Measurements from ENCODE around the gene C9orf50. TPM values are rescaled to one million over a fixed set of nuclear protein-coding genes. Genes with fewer than 3 reads are reported as not detected.

Gene C9orf50
- total and polyA plus RNA-seq, 7 donors, result 0.03 to 1.2 (median 0.82) TPM; not detected in 4

- peaks cover 0 to 19% (median 14%) of the 10 kb centered on the region in 4 donors for H3K4me1 ChIP-seq
- TF ChIP-seq EP300 (IDR thresholded peaks at IDR 0.05) (no peak), POLR2AphosphoS5 (IDR thresholded peaks at IDR 0.05) (no peak), CTCF (IDR thresholded peaks at IDR 0.05) (no peak), POLR2A (IDR thresholded peaks at IDR 0.05) (no peak)
- WGBS, 2 donors, result 3 to 9% methylated on average over 1 of the region's 1 CpG
- intact Hi-C loops (cut with DNase I), result no loop called here
- H3K9me3 ChIP-seq, result no peaks in the 10 kb centered on the region
- no peak overlapping the region for H3K4me3 ChIP-seq
- DNase-seq, result no peak
- no peaks in the 10 kb centered on the region for H3K36me3 ChIP-seq
- no peak overlapping the region for H3K27ac ChIP-seq
- H3K27me3 ChIP-seq, result no peaks in the 10 kb centered on the region
Measured at GRCh38 chr9:129617167-129617566, 3.7 kb downstream of the C9orf50 start.

DNA sequence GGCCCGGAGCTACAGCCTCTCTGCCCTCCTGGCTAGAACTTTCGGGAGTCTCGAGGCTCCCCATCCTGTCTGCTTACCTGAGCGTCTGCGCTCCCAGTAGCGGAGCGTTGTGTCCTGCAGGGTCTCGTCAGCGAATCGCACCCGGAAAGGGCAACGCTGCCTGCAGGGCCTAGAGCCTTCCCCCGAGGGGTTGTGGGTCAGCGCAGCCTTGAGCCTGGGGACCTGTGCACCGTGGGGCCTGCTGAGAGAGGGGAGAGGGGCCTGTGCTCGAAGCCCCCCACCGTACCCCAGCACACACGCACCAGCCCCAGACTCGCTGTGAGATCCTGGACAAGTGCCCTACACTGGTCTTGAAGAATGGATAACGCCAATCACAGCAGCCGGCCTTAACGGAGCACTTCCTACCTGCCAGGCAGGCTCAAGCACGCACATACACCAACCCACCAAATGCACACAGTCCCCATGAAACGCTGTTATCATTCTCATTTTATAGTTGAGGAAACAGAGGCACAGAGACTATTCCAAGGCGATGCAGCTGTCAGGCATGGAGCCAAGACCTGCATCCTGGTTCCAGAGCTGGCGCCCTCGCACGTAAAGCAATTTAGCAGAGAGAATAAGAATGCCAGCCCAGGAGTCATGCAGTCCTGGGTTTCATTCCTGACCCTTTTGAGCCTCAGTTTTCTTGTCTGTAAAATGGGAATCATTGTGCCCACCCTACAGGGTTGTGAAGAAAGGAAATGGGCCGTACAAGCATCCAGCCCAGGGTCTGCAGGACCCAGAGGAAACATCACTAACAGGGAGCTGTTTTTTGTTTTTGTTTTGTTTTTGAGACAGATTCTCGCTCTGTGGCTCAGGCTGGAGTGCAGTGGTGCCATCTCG, 5.3 kb downstream of the C9orf50 start:
- TF ChIP-seq POLR2AphosphoS5 (IDR thresholded peaks at IDR 0.05) (no peak), EP300 (IDR thresholded peaks at IDR 0.05) (no peak), POLR2A (IDR thresholded peaks at IDR 0.05) (no peak), CTCF (IDR thresholded peaks at IDR 0.05) (no peak)
- no peak overlapping the region for H3K4me3 ChIP-seq
- no peaks in the 10 kb centered on the region for H3K9me3 ChIP-seq
- H3K4me1 ChIP-seq, result peaks cover 0 to 23% (median 19%) of the 10 kb centered on the region in 4 donors
- 86 to 88% methylated on average over 31 of the region's 31 CpGs for WGBS, 2 donors
- DNase-seq, result no peak
- intact Hi-C loops (cut with DNase I), result no loop called here
- no peaks in the 10 kb centered on the region for H3K27me3 ChIP-seq
- H3K27ac ChIP-seq, result no peak overlapping the region
- no peaks in the 10 kb centered on the region for H3K36me3 ChIP-seq

DNA sequence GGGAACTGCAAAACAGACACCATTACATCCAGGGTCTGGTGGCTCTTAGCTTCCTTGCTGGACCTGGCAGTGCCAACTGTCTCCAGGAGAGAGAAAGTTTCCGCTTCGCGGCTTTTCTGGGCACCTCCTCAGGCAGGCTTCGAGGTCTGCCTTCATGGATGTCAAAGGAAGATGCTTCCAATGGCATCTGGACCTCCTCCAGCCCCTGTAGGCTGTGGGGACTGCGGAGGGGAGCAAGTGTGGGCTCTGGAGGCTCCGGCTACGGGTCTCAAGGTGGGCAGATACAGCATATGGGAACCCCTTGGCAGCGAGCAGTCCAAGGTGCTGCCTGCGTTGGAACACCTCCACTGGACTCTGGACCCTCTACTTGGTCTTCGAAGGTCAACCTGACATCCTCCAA, 6.0 kb downstream of the C9orf50 start:
- Histone ChIP-seq H3K27me3 (no peaks in the 10 kb centered on the region), H3K36me3 (no peaks in the 10 kb centered on the region), H3K4me3 (no peak overlapping the region), H3K9me3 (no peaks in the 10 kb centered on the region), H3K4me1 (peaks cover 0 to 22% (median 17%) of the 10 kb centered on the region in 4 donors), H3K27ac (no peak overlapping the region)
- intact Hi-C loops (cut with DNase I), result loop anchor here (5.0 kb wide), 2 partner anchors 203 to 293 kb away; no protein-coding TSS in a partner anchor
- WGBS, 2 donors, result 88 to 93% methylated on average over 10 of the region's 10 CpGs
- DNase-seq, result no peak
- TF ChIP-seq EP300 (IDR thresholded peaks at IDR 0.05), result no peak
- TF ChIP-seq CTCF (IDR thresholded peaks at IDR 0.05), result no peak
- no peak for TF ChIP-seq POLR2AphosphoS5 (IDR thresholded peaks at IDR 0.05)
- no peak for TF ChIP-seq POLR2A (IDR thresholded peaks at IDR 0.05)

DNA sequence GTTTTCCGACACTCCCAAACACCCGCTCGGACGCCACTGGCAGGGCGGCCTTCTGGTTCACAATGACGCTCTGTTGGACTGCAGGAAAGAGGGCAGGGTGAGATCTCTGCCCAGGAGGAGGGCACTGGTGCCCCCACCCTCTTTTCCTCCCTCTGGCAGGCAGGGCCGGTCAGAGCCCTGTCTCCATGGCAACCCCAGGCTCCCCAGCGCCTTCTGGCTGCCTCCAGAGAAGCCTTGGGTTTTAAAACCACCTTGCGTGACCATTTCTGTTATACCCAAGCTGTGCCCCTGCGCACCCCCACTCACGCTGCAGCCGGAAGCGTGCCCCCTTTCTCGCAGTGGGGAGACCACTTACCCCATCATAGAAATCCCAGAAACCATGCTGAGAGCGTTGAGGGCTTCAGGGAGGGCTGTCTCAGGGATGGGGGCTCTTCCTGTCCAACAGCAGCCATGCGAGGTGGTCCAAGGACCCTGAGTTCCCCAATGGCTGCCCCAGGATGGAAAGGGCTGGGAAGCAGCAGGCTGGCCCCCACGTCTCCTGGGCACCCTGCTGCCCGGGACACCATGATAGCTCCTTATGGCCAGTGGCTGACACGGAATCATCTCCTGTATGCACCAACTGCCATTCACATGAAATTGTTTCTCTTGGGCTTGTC, 7.3 kb downstream of the C9orf50 start:
- WGBS, 2 donors, result 78 to 82% methylated on average over 19 of the region's 19 CpGs
- Histone ChIP-seq H3K4me1 (peaks cover 0 to 28% (median 26%) of the 10 kb centered on the region in 4 donors), H3K9me3 (no peaks in the 10 kb centered on the region), H3K27me3 (no peaks in the 10 kb centered on the region), H3K27ac (peak overlapping the region in 3 of 4 donors; percentile 21 to 61 (median 61)), H3K4me3 (no peak overlapping the region), H3K36me3 (no peaks in the 10 kb centered on the region)
- TF ChIP-seq POLR2A (IDR thresholded peaks at IDR 0.05) (no peak), CTCF (IDR thresholded peaks at IDR 0.05) (no peak), EP300 (IDR thresholded peaks at IDR 0.05) (no peak), POLR2AphosphoS5 (IDR thresholded peaks at IDR 0.05) (peak; percentile 36 to 73 (median 68))
- intact Hi-C loops (cut with DNase I), result loop anchor here (5.0 kb wide), 2 partner anchors 201 to 291 kb away; no protein-coding TSS in a partner anchor
- peak; percentile 78 for DNase-seq

Measured in sigmoid colon (tissue), 7 donors.